Adipose tissue (tissue), 3 donors: ENCODE data around the gene PCYOX1L. TPM values are rescaled to one million over a fixed set of nuclear protein-coding genes. Genes with fewer than 3 reads are reported as not detected.

Experiments used
- H3K27ac ChIP-seq: one replicate; pipeline ENCODE4 v1.5.1; 2013; ENCODE audit warnings: low read depth, low read length
- WGBS, 3 donors: extraction: QIAGEN DNeasy Blood & Tissue Kit; methylation state at CpG; one replicate each; pipeline ENCODE4 v1.1.7; 2013; 5-methylcytosine and 5-hydroxymethylcytosine counted together
- polyA plus RNA-seq, 3 donors: library from polyadenylated mRNA; stranded (reverse); fragments of 200-250 nt; gene quantifications; one replicate each; pipeline ENCODE4 v1.2.3, GENCODE V29; 2013
- donor health status: healthy with polysubstance abuse.
- donor health status: Bipolar disorder and iron deficiency.
- donor health status: healthy.

The PCYOX1L gene
- polyA plus RNA-seq, 3 donors = 2.0 to 3.5 (median 2.6) TPM

- H3K27ac ChIP-seq = no peak overlapping the region
These were observed 5.5 kb downstream of the PCYOX1L start for GRCh38 chr5:149363358-149363757.

GRCh38 chr5:149363936-149364335 is 6.1 kb downstream of the PCYOX1L start:
- H3K27ac ChIP-seq = no peak overlapping the region
- 92 to 95% (median 92%) methylated on average over 9 of the region's 9 CpGs for WGBS, 3 donors

GRCh38 chr5:149364719-149365118 is 6.9 kb downstream of the PCYOX1L start:
- no peak overlapping the region for H3K27ac ChIP-seq
- WGBS, 3 donors = 85 to 97% (median 93%) methylated on average over 2 of the region's 2 CpGs

- no peak overlapping the region for H3K27ac ChIP-seq
- WGBS, 3 donors = 92 to 93% (median 92%) methylated on average over 6 of the region's 6 CpGs
These were observed 7.6 kb downstream of the PCYOX1L start for GRCh38 chr5:149365418-149365817.

GRCh38 chr5:149366169-149366729 is 8.4 kb downstream of the PCYOX1L start:
- 81 to 100% (median 92%) methylated on average over 1 of the region's 1 CpG for WGBS, 3 donors
- no peak overlapping the region for H3K27ac ChIP-seq

- no peak overlapping the region for H3K27ac ChIP-seq
These were observed 9.6 kb downstream of the PCYOX1L start for GRCh38 chr5:149367249-149367971.

GRCh38 chr5:149367972-149368645 is 10.3 kb downstream of the PCYOX1L start:
- no peak overlapping the region for H3K27ac ChIP-seq
- WGBS, 3 donors = 86 to 91% (median 90%) methylated on average over 22 of the region's 22 CpGs

More at GRCh38 chr5:149367249-149367971, 9.6 kb downstream of the PCYOX1L start:
- WGBS, 3 donors = 44 to 50% (median 46%) methylated on average over 14 of the region's 14 CpGs

- WGBS, 3 donors = 82 to 86% (median 84%) methylated on average over 2 of the region's 2 CpGs
- H3K27ac ChIP-seq = no peak overlapping the region
These were observed 13.0 kb downstream of the PCYOX1L start for GRCh38 chr5:149370878-149371277.

- H3K27ac ChIP-seq = no peak overlapping the region
- 21 to 41% (median 40%) methylated on average over 12 of the region's 12 CpGs for WGBS, 3 donors
These were observed 13.6 kb downstream of the PCYOX1L start for GRCh38 chr5:149371296-149371962.

GRCh38 chr5:149372076-149372795 is 14.4 kb downstream of the PCYOX1L start:
- H3K27ac ChIP-seq = no peak overlapping the region
- WGBS, 3 donors = 74 to 85% (median 75%) methylated on average over 4 of the region's 4 CpGs

- H3K27ac ChIP-seq = no peak overlapping the region
- 94 to 96% (median 95%) methylated on average over 3 of the region's 3 CpGs for WGBS, 3 donors
These were observed 15.1 kb downstream of the PCYOX1L start for GRCh38 chr5:149372932-149373331.

GRCh38 chr5:149374303-149374702 is 16.5 kb downstream of the PCYOX1L start:
- WGBS, 3 donors = 97 to 98% (median 98%) methylated on average over 20 of the region's 20 CpGs
- no peak overlapping the region for H3K27ac ChIP-seq

- 81 to 90% (median 84%) methylated on average over 3 of the region's 3 CpGs for WGBS, 3 donors
- no peak overlapping the region for H3K27ac ChIP-seq
These were observed 17.0 kb downstream of the PCYOX1L start for GRCh38 chr5:149374801-149375200.

- no peak overlapping the region for H3K27ac ChIP-seq
- WGBS, 3 donors = 89 to 94% (median 93%) methylated on average over 6 of the region's 6 CpGs
These were observed 17.6 kb downstream of the PCYOX1L start for GRCh38 chr5:149375434-149375833.

GRCh38 chr5:149376104-149376503 is 18.3 kb downstream of the PCYOX1L start:
- 93 to 96% (median 95%) methylated on average over 12 of the region's 12 CpGs for WGBS, 3 donors
- no peak overlapping the region for H3K27ac ChIP-seq

- H3K27ac ChIP-seq = no peak overlapping the region
- 88 to 93% (median 92%) methylated on average over 7 of the region's 7 CpGs for WGBS, 3 donors
These were observed 19.0 kb downstream of the PCYOX1L start for GRCh38 chr5:149376711-149377447.

- H3K27ac ChIP-seq = no peak overlapping the region
- 66 to 69% (median 68%) methylated on average over 5 of the region's 5 CpGs for WGBS, 3 donors
These were observed 20.5 kb downstream of the PCYOX1L start for GRCh38 chr5:149378241-149378820.
